IPS-15b (cell line): ENCODE measurements around the gene RAB1B.

Experiments
- H3K27me3 ChIP-seq: one replicate; pipeline ENCODE4 v1.6.1; 2013; ENCODE audit warnings: low read length; ENCODE audit not compliant: control insufficient read depth, insufficient read depth
- H3K36me3 ChIP-seq: one replicate; pipeline ENCODE4 v1.6.1; 2013; ENCODE audit warnings: low read length; ENCODE audit not compliant: control insufficient read depth, insufficient read depth
- H3K4me1 ChIP-seq: one replicate; pipeline ENCODE4 v1.6.1; 2013; ENCODE audit warnings: mild to moderate bottlenecking, low read length; ENCODE audit not compliant: control insufficient read depth, insufficient read depth
- H3K4me3 ChIP-seq: one replicate; pipeline ENCODE4 v1.5.1; 2013; ENCODE audit warnings: low read depth, low read length
- H3K9ac ChIP-seq: one replicate; pipeline ENCODE4 v1.6.1; 2013; ENCODE audit warnings: low read depth, mild to moderate bottlenecking, low read length
- H3K9me3 ChIP-seq: one replicate; pipeline ENCODE4 v1.6.1; 2013; ENCODE audit warnings: mild to moderate bottlenecking, low read length; ENCODE audit not compliant: control insufficient read depth, insufficient read depth

The RAB1B gene

GRCh38 chr11:66262696-66263095, 5.7 kb upstream of the RAB1B start:
- H3K36me3 ChIP-seq, result peaks cover 37% of the 10 kb centered on the region

DNA sequence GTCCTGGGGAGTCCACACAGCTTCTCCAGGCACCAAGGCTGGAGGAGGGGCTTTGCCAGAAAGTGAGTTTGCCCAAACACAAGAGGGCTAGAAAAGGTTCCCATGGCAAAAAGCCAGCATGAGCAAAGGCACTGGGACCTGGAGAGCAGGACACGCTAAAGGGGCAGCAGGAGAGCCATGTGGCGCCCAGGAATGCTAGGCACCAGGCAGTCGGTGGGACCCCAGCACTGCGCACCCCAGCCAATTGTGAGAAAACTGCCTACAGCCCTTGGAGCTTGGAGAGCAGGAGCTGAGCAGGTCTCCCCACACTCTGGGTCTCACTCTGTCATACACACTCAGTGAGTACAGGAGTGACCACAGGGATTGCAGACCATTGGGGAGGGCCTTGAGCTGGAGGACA, 5.2 kb upstream of the RAB1B start:
- H3K4me3 ChIP-seq, result no peak overlapping the region
- H3K9ac ChIP-seq, result no peak overlapping the region
- peaks cover 37% of the 10 kb centered on the region for H3K36me3 ChIP-seq
- no peaks in the 10 kb centered on the region for H3K27me3 ChIP-seq
- no peaks in the 10 kb centered on the region for H3K9me3 ChIP-seq
- peaks cover 3% of the 10 kb centered on the region for H3K4me1 ChIP-seq

More at GRCh38 chr11:66262696-66263095, 5.7 kb upstream of the RAB1B start:
- H3K9ac ChIP-seq, result no peak overlapping the region
- H3K4me1 ChIP-seq, result peaks cover 3% of the 10 kb centered on the region
- H3K27me3 ChIP-seq, result no peaks in the 10 kb centered on the region
- no peaks in the 10 kb centered on the region for H3K9me3 ChIP-seq
- no peak overlapping the region for H3K4me3 ChIP-seq

DNA sequence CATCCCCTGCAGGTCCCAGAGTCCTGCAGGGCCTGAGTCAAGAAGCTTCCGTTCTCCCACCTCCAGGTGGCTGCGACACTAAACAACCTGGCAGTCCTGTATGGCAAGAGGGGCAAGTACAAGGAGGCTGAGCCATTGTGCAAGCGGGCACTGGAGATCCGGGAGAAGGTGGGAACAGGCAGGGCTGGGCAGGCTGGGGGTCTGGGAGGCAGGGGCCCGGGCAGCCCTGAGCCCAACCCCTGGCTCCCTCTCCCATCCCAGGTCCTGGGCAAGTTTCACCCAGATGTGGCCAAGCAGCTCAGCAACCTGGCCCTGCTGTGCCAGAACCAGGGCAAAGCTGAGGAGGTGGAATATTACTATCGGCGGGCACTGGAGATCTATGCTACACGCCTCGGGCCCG, 4.7 kb upstream of the RAB1B start:
- Histone ChIP-seq H3K4me1 (peaks cover under 1% of the 10 kb centered on the region), H3K9me3 (no peaks in the 10 kb centered on the region), H3K27me3 (no peaks in the 10 kb centered on the region), H3K36me3 (peaks cover 37% of the 10 kb centered on the region), H3K9ac (no peak overlapping the region), H3K4me3 (no peak overlapping the region)

GRCh38 chr11:66264383-66264782, 4.1 kb upstream of the RAB1B start:
- Histone ChIP-seq H3K4me1 (no peaks in the 10 kb centered on the region), H3K27me3 (no peaks in the 10 kb centered on the region), H3K4me3 (no peak overlapping the region), H3K9me3 (no peaks in the 10 kb centered on the region), H3K9ac (no peak overlapping the region), H3K36me3 (peaks cover 37% of the 10 kb centered on the region)

DNA sequence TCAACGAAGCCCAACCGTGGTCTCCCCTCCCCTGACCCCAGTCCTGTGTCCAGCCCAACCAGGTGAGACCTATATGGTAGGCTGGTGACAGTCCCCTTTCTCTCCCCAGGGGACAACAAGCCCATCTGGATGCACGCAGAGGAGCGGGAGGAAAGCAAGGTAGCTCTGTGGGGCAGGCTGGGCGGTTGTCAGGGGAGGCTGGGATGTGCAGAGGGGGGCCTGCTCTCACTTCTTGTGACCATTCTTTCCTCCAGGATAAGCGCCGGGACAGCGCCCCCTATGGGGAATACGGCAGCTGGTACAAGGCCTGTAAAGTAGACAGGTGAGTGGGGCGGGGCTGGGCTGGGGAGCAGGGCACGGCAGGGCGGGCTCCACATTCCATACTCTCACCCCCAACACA, 3.5 kb upstream of the RAB1B start:
- no peaks in the 10 kb centered on the region for H3K9me3 ChIP-seq
- peaks cover 33% of the 10 kb centered on the region for H3K36me3 ChIP-seq
- no peak overlapping the region for H3K4me3 ChIP-seq
- H3K27me3 ChIP-seq, result no peaks in the 10 kb centered on the region
- no peak overlapping the region for H3K9ac ChIP-seq
- H3K4me1 ChIP-seq, result no peaks in the 10 kb centered on the region

DNA sequence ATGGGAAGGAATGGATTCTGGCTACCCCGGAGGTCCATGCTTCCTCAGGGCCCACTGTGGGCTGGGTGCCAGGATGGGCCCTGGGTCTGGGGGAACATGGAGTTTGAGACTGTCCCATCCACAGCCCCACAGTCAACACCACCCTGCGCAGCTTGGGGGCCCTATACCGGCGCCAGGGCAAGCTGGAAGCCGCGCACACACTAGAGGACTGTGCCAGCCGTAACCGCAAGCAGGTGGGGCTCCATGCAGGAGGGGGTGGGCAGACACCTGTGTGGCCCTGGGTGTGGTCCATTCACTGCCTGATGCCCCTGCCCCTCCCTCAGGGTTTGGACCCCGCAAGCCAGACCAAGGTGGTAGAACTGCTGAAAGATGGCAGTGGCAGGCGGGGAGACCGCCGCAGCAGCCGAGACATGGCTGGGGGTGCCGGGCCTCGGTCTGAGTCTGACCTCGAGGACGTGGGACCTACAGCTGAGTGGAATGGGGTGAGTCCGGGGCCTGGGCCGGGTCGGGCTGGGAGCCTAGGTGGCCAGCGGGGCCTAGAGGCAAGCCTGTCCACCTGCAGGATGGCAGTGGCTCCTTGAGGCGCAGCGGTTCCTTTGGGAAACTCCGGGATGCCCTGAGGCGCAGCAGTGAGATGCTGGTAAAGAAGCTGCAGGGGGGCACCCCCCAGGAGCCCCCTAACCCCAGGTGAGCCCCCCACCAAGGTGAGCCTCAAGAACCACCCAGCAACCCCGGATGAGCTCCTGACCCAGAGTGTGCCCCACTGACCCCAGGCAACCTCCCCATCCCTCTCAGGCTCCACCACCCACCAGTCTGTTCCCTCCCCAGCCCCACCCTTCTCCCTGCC, 2.7 kb upstream of the RAB1B start:
- Histone ChIP-seq H3K9ac (no peak overlapping the region), H3K4me1 (no peaks in the 10 kb centered on the region), H3K9me3 (no peaks in the 10 kb centered on the region), H3K36me3 (peaks cover 29% of the 10 kb centered on the region), H3K4me3 (no peak overlapping the region), H3K27me3 (no peaks in the 10 kb centered on the region)

GRCh38 chr11:66266378-66267038, 1.9 kb upstream of the RAB1B start:
- Histone ChIP-seq H3K27me3 (no peaks in the 10 kb centered on the region), H3K9ac (no peak overlapping the region), H3K4me3 (peak overlapping the region; percentile 45), H3K4me1 (no peaks in the 10 kb centered on the region), H3K36me3 (peaks cover 29% of the 10 kb centered on the region), H3K9me3 (no peaks in the 10 kb centered on the region)

DNA sequence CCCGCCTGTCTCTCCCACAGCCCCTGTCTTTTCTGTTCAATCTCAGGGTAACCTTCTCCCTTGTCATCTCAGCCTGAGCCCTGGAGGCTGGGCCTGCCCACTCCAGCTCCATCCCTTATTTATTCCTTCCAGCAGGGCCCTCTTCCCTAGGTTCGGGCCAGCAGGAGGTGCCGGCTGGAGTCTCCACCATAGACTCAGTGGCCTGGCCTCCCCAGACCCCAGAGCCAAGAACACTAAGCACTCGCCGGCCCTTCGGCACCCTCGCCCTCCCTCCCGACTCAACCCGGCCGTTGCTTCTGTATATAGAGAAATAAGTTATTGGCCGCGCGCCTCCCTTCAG, 1.4 kb upstream of the RAB1B start:
- Histone ChIP-seq H3K36me3 (peaks cover 28% of the 10 kb centered on the region), H3K4me3 (peak overlapping the region; percentile 45)

GRCh38 chr11:66267379-66268243, 828 bp upstream of the RAB1B start:
- H3K9me3 ChIP-seq, result no peaks in the 10 kb centered on the region
- peak overlapping the region; percentile 71 for H3K9ac ChIP-seq
- H3K36me3 ChIP-seq, result peaks cover 27% of the 10 kb centered on the region
- no peaks in the 10 kb centered on the region for H3K4me1 ChIP-seq
- H3K27me3 ChIP-seq, result no peaks in the 10 kb centered on the region
- H3K4me3 ChIP-seq, result peak overlapping the region; percentile 45

More for the DNA sequence above, 1.4 kb upstream of the RAB1B start:
- H3K9ac ChIP-seq, result no peak overlapping the region
- no peaks in the 10 kb centered on the region for H3K4me1 ChIP-seq
- no peaks in the 10 kb centered on the region for H3K9me3 ChIP-seq
- no peaks in the 10 kb centered on the region for H3K27me3 ChIP-seq

- Histone ChIP-seq H3K4me3 (peak overlapping the region; percentile 62), H3K36me3 (peaks cover 37% of the 10 kb centered on the region), H3K9me3 (no peaks in the 10 kb centered on the region), H3K9ac (peak overlapping the region; percentile 88), H3K27me3 (no peaks in the 10 kb centered on the region), H3K4me1 (no peaks in the 10 kb centered on the region)
Observed at GRCh38 chr11:66268952-66269905, 790 bp downstream of the RAB1B start.

DNA sequence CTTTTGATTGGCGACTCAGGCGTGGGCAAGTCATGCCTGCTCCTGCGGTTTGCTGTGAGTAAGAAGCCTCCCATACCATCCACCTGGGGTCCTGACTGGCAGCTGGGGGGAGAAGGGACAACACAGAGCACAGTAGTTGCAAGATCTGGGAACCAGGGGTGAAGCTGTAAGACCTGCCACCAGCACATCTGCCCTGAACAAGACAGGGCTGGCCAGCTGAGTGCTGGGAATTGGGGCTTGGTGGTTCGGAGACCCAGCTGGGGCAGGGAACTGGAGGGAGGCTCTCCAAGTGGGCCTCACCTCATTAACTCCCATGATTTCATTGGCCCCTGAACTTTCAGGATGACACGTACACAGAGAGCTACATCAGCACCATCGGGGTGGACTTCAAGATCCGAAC, 3.4 kb downstream of the RAB1B start:
- H3K27me3 ChIP-seq, result no peaks in the 10 kb centered on the region
- H3K4me3 ChIP-seq, result no peak overlapping the region
- H3K4me1 ChIP-seq, result no peaks in the 10 kb centered on the region
- peaks cover 32% of the 10 kb centered on the region for H3K36me3 ChIP-seq
- no peaks in the 10 kb centered on the region for H3K9me3 ChIP-seq
- no peak overlapping the region for H3K9ac ChIP-seq
